OCI-LY1 (cell line): Measurements from ENCODE around the gene MICU1.

Experiments
- CTCF ChIP-seq: fragments of 200-600 bp; sonication (generic), shearing (Covaris generic); IDR thresholded peaks from 2 replicates; pipeline ENCODE4 v1.5.1; 2017; ENCODE audit warnings: mild to moderate bottlenecking, antibody characterized with exemption, low read length, moderate library complexity, mixed read lengths
- EZH2 ChIP-seq: fragments of 200-600 bp; sonication (generic), shearing (Covaris generic); IDR thresholded peaks from 2 replicates; pipeline ENCODE4 v1.8.0; 2017; ENCODE audit warnings: borderline replicate concordance, mixed run types, mild to moderate bottlenecking, antibody characterized with exemption, low read length, moderate library complexity, mixed read lengths

- TF ChIP-seq CTCF (peak; percentile 18; the same call in 1 of the 2 replicates), EZH2 (no peak)
Observed at GRCh38 chr10:72331575-72332422, 294.1 kb downstream of the MICU1 start.
